C4-2B (cell line): Measurements from ENCODE around the gene DSCAML1.

Experiments
- CTCF ChIP-seq: fragments of 450-650 bp; conservative IDR thresholded peaks from 2 replicates; pipeline ENCODE4 v1.5.1; 2017; ENCODE audit warnings: mild to moderate bottlenecking
- ZFX ChIP-seq: fragments of 450-650 bp; IDR thresholded peaks from 2 replicates; pipeline ENCODE4 v1.6.1; 2017

GRCh38 chr11:117654281-117655255 lies 142.4 kb downstream of the DSCAML1 start:
- no peak for TF ChIP-seq CTCF
- TF ChIP-seq ZFX: no peak
